Measurements from ENCODE around the gene SUGCT. TPM values are rescaled to one million over a fixed set of nuclear protein-coding genes. Genes with fewer than 3 reads are reported as not detected.

The SUGCT gene
- total and polyA plus RNA-seq, 8 donors = 0.87 to 8.0 (median 2.9) TPM; not detected in 1

GRCh38 chr7:40714363-40715052, 579.7 kb downstream of the SUGCT start:
- H3K36me3 ChIP-seq = no peaks in the 10 kb centered on the region
- no peak for DNase-seq
- H3K4me3 ChIP-seq = no peak overlapping the region
- WGBS, 5 donors = 28 to 63% (median 34%) methylated on average over 2 of the region's 2 CpGs
- H3K27ac ChIP-seq = no peak overlapping the region
- no peaks in the 10 kb centered on the region for H3K9me3 ChIP-seq
- H3K27me3 ChIP-seq = no peaks in the 10 kb centered on the region
- H3K4me1 ChIP-seq = peaks cover 0 to 21% (median 12%) of the 10 kb centered on the region in 4 donors
- intact Hi-C loops (cut with DNase I; ENCODE audit: low total_unique reads) = no loop called here
- TF ChIP-seq POLR2AphosphoS5 (IDR thresholded peaks at IDR 0.05) (no peak), CTCF (IDR thresholded peaks at IDR 0.05) (no peak), POLR2A (IDR thresholded peaks at IDR 0.05) (no peak), EP300 (IDR thresholded peaks at IDR 0.05) (no peak)

- no peaks in the 10 kb centered on the region for H3K27me3 ChIP-seq
- DNase-seq = no peak
- H3K4me3 ChIP-seq = no peak overlapping the region
- H3K9me3 ChIP-seq = no peaks in the 10 kb centered on the region
- TF ChIP-seq POLR2A (IDR thresholded peaks at IDR 0.05) (no peak), EP300 (IDR thresholded peaks at IDR 0.05) (no peak)
- 52 to 80% (median 65%) methylated on average over 3 of the region's 3 CpGs for WGBS, 5 donors
- H3K36me3 ChIP-seq = no peaks in the 10 kb centered on the region
- H3K27ac ChIP-seq = no peak overlapping the region
- intact Hi-C loops (cut with DNase I; ENCODE audit: low total_unique reads) = no loop called here
- H3K4me1 ChIP-seq = peaks cover 0 to 21% (median 12%) of the 10 kb centered on the region in 4 donors
Measured at GRCh38 chr7:40715053-40715430, 580.2 kb downstream of the SUGCT start.

- TF ChIP-seq POLR2AphosphoS5 (IDR thresholded peaks at IDR 0.05) (no peak), CTCF (IDR thresholded peaks at IDR 0.05) (no peak), POLR2A (IDR thresholded peaks at IDR 0.05) (no peak), EP300 (IDR thresholded peaks at IDR 0.05) (no peak)
Measured at GRCh38 chr7:40716052-40716451, 581.2 kb downstream of the SUGCT start.

GRCh38 chr7:40717242-40717641, 582.4 kb downstream of the SUGCT start:
- Histone ChIP-seq H3K4me1 (peaks cover 0 to 21% (median 12%) of the 10 kb centered on the region in 4 donors), H3K9me3 (no peaks in the 10 kb centered on the region), H3K36me3 (no peaks in the 10 kb centered on the region), H3K4me3 (peak overlapping the region in 2 of 4 donors; percentile 5 to 7), H3K27me3 (no peaks in the 10 kb centered on the region), H3K27ac (peak overlapping the region in 4 of 5 donors; percentile 40 to 76 (median 50))
- peak; percentile 75 to 81 for DNase-seq
- peak in 2 of 3 donors; percentile 29 to 45 for TF ChIP-seq POLR2AphosphoS5 (IDR thresholded peaks at IDR 0.05)
- no peak for TF ChIP-seq CTCF (IDR thresholded peaks at IDR 0.05)
- intact Hi-C loops (cut with DNase I; ENCODE audit: low total_unique reads) = no loop called here
- WGBS, 5 donors = 20 to 38% (median 28%) methylated on average over 9 of the region's 9 CpGs

More at GRCh38 chr7:40716052-40716451, 581.2 kb downstream of the SUGCT start:
- Histone ChIP-seq H3K27ac (no peak overlapping the region), H3K4me3 (no peak overlapping the region), H3K9me3 (no peaks in the 10 kb centered on the region), H3K4me1 (peaks cover 0 to 21% (median 12%) of the 10 kb centered on the region in 4 donors), H3K36me3 (no peaks in the 10 kb centered on the region), H3K27me3 (no peaks in the 10 kb centered on the region)
- no peak for DNase-seq
- intact Hi-C loops (cut with DNase I; ENCODE audit: low total_unique reads) = no loop called here

- intact Hi-C loops (cut with DNase I; ENCODE audit: low total_unique reads) = no loop called here
- Histone ChIP-seq H3K36me3 (no peaks in the 10 kb centered on the region), H3K4me3 (no peak overlapping the region), H3K27ac (no peak overlapping the region), H3K27me3 (no peaks in the 10 kb centered on the region), H3K9me3 (no peaks in the 10 kb centered on the region), H3K4me1 (peaks cover 0 to 17% (median 6%) of the 10 kb centered on the region in 4 donors)
- TF ChIP-seq POLR2A (IDR thresholded peaks at IDR 0.05) (no peak), EP300 (IDR thresholded peaks at IDR 0.05) (no peak), POLR2AphosphoS5 (IDR thresholded peaks at IDR 0.05) (no peak), CTCF (IDR thresholded peaks at IDR 0.05) (no peak)
- WGBS, 5 donors = 48 to 96% (median 91%) methylated on average over 1 of the region's 1 CpG
- DNase-seq = no peak
Measured at GRCh38 chr7:40720416-40720815, 585.6 kb downstream of the SUGCT start.

All from stomach (tissue), 9 donors.